HG03575 (cell line): ENCODE results near the gene GAMT.

Source experiments
- ATAC-seq: cut with Tn5 transposase; IDR thresholded peaks from one replicate; pipeline ENCODE4 v1.9.1; 2021; ENCODE audit not compliant: unreplicated experiment, insufficient number of reproducible peaks, low FRiP score; ENCODE audit errors: extremely low read depth

The GAMT gene

GRCh38 chr19:1434577-1435060 is 33.3 kb upstream of the GAMT start:
- no peak for ATAC-seq

DNA sequence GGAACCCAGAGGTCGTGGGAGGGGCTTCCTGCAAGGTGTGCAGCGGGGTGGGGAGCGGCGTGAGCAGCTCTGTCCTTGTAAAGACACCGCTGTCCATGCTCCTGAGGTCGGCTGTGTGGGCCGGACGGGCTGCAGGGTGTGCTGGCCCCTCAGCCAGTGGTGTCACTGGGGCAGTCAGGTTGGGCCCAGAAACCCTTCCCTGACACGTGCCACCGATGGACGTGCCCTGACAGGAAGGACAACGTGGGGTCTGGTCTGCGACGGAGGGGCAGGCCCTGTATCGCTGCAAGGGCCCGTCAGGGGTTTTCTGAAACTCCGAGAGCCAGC is 32.7 kb upstream of the GAMT start:
- no peak for ATAC-seq

DNA sequence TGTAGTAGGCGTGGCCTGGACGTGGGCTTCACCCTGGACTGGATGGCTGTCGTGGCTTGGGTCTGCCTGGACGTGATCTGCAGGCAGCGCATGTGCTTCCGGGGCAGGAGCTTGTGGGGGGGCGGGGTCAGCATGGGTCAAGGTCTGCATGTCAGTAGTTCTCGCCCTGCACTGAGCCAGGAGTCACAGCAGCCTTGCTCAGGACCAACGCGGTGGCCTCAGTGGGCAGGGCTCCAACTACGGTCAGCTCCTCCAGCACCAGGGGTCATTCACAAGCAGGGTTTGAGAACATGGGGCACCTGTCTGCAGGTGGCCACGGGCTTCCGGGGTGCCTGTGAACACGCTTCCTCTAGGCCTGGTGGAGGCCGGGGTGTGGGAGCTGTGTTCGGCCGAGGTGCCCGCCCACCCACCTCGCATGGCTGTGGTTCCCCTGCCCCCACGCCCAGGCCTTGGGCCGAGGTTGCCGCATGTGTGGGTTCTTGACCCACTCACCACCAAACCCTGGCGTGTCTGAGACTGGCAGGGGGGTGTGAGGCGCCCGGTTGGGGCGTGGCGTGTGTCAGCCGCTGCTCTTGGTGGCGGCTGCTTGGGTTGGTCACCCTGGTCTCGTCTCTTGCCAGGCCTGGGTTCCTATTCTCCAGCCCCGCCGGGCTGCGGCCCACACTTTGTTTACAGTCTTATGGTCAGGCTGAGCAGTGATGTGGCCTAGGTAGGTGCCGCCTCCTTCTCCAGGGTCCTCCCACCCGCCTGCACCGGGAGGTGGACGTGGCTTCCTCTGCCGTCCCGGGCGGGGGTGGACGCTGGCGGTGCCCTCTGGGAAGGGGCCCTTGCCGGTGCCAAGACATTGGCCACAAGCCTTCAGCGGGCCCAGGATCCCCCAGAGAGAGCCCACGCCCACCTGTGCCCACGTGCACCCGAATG is 32.0 kb upstream of the GAMT start:
- ATAC-seq, result no peak

- no peak for ATAC-seq
Measured at GRCh38 chr19:1432507-1432887, 31.2 kb upstream of the GAMT start.

DNA sequence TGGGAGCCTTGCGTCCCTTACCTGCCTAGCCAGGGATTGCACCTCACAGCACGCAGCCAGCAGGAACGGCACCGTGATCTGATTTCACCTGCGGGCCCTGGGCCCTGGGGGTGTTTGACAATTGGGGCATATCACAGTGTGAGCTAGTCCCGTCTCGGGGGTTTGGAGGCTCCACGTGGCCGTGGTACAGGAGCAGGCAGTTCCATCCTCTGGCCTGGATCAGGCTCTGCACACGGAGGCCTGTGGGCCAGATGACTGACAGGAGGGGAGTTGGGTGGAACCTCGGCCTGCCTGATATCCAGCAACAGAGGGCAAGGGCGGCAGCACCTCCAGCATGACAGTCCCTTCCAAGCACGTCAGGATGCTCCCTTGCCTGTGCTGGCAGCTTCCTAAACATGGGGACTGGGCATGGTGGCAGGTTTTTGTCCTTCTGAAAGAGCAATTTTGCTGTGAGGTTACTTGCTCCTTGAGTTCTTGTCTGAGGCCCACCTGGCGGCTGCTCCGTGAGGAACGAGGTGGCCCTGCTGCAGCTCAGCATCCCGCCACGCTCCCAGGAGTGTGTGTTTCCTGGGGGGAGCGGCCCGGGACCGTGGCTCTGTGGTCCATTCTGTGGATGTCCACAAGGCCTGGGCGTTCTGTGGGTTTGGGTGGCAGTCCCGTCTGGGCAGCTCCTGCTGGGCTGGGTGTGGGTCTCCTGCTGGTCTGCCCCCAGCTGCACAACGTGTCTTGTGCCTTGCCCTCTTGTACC is 30.6 kb upstream of the GAMT start:
- no peak for ATAC-seq

GRCh38 chr19:1430246-1430645 is 28.9 kb upstream of the GAMT start:
- ATAC-seq, result no peak

DNA sequence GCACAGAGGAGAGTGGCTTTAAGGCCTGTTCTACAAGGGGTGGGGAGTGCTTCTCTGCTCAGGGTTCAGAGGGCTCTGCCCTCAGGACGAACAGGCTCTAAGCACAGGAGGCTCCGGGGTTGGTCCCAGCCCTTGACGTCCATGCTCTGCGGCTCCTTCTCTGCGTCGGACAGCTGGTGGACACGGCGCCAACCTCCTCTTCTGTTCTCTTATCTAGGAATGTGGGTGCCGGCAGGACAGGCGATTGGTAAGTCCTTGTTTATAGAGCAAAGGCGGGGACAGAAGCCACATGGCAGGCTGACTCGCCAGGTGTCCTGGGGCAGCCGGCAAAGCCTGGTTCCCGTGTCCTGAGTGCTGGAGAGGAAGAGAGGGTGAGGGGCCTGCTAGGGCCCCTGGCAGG is 28.4 kb upstream of the GAMT start:
- ATAC-seq, result no peak

- no peak for ATAC-seq
Measured at GRCh38 chr19:1428738-1429391, 27.5 kb upstream of the GAMT start.

GRCh38 chr19:1427221-1427920 is 26.0 kb upstream of the GAMT start:
- no peak for ATAC-seq

GRCh38 chr19:1426736-1427135 is 25.4 kb upstream of the GAMT start:
- no peak for ATAC-seq

DNA sequence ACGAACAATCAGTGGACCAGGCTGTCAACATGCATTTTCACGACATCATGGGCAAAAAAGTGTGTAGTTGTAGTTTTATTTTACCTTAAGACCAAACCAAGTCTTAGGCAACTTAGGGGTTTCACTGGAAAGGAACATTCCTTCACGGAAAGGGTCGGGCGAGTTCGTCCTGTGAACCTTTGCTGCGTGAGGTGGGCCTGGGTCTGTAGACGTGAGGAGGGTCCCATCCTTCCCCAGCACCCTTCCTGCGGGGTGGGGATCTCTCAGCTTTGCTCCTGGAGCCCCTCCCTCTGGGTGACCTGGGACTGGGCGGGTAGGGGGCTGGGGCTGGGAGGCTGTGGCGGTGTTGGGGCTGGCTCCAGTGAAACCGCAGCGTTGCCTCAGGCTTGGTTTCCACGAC is 24.6 kb upstream of the GAMT start:
- ATAC-seq, result no peak

GRCh38 chr19:1425102-1425837 is 23.9 kb upstream of the GAMT start:
- ATAC-seq, result no peak

GRCh38 chr19:1424192-1424955 is 23.0 kb upstream of the GAMT start:
- no peak for ATAC-seq

DNA sequence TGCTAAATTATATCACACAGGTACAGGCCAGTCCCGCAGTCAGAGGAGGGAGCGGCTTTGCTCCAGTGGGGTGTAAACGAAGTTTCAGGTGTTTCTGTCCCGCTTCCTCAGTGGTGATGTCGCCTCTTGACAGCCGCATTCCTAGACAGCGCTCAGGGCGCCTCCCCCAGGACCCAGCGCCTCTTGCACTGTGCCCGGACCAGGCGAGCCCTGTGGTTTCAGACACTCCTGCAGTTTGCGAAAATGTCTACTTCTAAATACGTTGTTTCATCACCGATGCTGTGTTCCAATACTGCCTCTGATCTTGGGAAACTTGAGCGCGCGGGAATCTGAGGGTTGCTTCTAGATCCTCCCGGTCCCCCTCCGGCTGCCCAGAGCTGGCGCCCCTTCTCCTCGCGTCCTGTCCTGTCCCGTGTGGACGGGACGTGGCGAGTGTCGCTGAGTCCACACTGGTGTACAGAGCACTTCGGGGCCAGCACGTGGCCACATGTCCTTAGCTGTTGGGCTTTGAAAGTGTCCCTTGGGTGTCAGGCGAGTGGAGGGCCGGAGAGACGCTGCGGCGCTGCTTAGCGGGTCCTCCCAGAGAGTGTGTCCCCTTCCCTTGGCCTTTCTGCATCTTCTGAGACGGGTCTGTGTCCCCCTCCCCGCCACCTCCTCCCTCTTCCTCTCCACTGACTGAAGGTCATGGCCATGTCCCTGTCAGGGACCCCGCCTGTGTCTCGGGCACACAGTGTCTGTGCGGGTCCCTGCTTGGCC is 22.3 kb upstream of the GAMT start:
- no peak for ATAC-seq

GRCh38 chr19:1422943-1423342 is 21.6 kb upstream of the GAMT start:
- no peak for ATAC-seq

- ATAC-seq, result no peak
Measured at GRCh38 chr19:1422360-1422759, 21.0 kb upstream of the GAMT start.

GRCh38 chr19:1421958-1422305 is 20.6 kb upstream of the GAMT start:
- ATAC-seq, result no peak
